B cell (primary cell): ENCODE results near the gene TMEM254. TPM values are rescaled to one million over a fixed set of nuclear protein-coding genes. Genes with fewer than 3 reads are reported as not detected.
"Not testable (repeated sequence)": the region's sequence is repeated elsewhere in the genome, so short reads cannot be mapped to it uniquely, and the experiment has no call there.

ENCODE experiments used
- ATAC-seq: fragments of 200-7000 bp; cut with Tn5 transposase; one replicate; pipeline ENCODE4 v1.10.0; 2021; ENCODE audit warnings: low read depth, mild to moderate bottlenecking, moderate number of reproducible peaks, moderate library complexity
- CTCF ChIA-PET: fragments of 350-600 bp; sonication (Branson Sonifier 250); formaldehyde crosslinking; loops from one replicate; lab custom pipeline; 2021; ENCODE audit warnings: antibody characterized with exemption, inconsistent platforms; lab: Charles Lee
- POLR2A ChIA-PET: fragments of 350-600 bp; sonication (Branson Sonifier 250); formaldehyde crosslinking; loops from one replicate; lab custom pipeline; 2021; ENCODE audit warnings: antibody characterized with exemption; lab: Charles Lee
- DNase-seq: peaks from one replicate; pipeline ENCODE4 v3.0.0; 2013
- H2AFZ ChIP-seq: 2 replicates; pipeline ENCODE4 v1.6.1; 2012; ENCODE audit warnings: mild to moderate bottlenecking, low read depth, low read length; ENCODE audit not compliant: insufficient read depth, poor library complexity, severe bottlenecking
- H3K27ac ChIP-seq, 2 donors: 1 replicate in 1 of 2; 2 replicates in 1 of 2; pipeline ENCODE4 v1.5.1; 2012 to 2013; ENCODE audit warnings: low read length in 2 of 2, mild to moderate bottlenecking in 2 of 2, moderate library complexity in 1 of 2
- H3K27me3 ChIP-seq, 4 experiments: fragments of 200-600 bp in 1 of 4; sonication (generic) in 1 of 4; replicated peaks in 1 of 4; 1 replicate in 2 of 4; 2 replicates in 2 of 4; pipeline versions ENCODE4 v1.6.1 to v1.7.0; 2013 to 2016; ENCODE audit warnings: low read length in 3 of 4, mild to moderate bottlenecking in 2 of 4, mixed read lengths in 1 of 4, moderate library complexity in 1 of 4; ENCODE audit not compliant: insufficient read depth in 4 of 4, control insufficient read depth in 3 of 4; ENCODE audit errors: control extremely low read depth in 1 of 4
- H3K36me3 ChIP-seq, 2 experiments: replicated peaks in 1 of 2; 1 replicate in 1 of 2; 2 replicates in 1 of 2; pipeline versions ENCODE4 v1.6.1 to v1.7.1; 2013; ENCODE audit warnings: low read length in 1 of 2; ENCODE audit not compliant: insufficient read depth in 2 of 2, control insufficient read depth in 1 of 2; ENCODE audit errors: control extremely low read depth in 1 of 2, extremely low read depth in 1 of 2
- H3K4me1 ChIP-seq, 2 donors: fragments of 200-600 bp in 1 of 2; sonication (generic) in 1 of 2; 1 replicate in 1 of 2; 2 replicates in 1 of 2; pipeline versions ENCODE4 v1.5.1 to v1.6.1; 2013 to 2017; ENCODE audit warnings: low read length in 2 of 2; ENCODE audit not compliant: control insufficient read depth in 2 of 2, insufficient read depth in 2 of 2
- H3K4me2 ChIP-seq: replicated peaks from 2 replicates; pipeline ENCODE3; 2012; ENCODE audit warnings: mild to moderate bottlenecking, low read depth, low read length; ENCODE audit not compliant: poor library complexity, severe bottlenecking
- H3K4me3 ChIP-seq, 5 experiments: fragments of 200-600 bp in 1 of 5; sonication (generic) in 1 of 5; 1 replicate in 3 of 5; 2 replicates in 2 of 5; pipeline versions ENCODE4 v1.5.1 to v1.7.0; 2011 to 2016; ENCODE audit warnings: low read length in 4 of 5, mild to moderate bottlenecking in 4 of 5, low read depth in 2 of 5, control low read depth in 1 of 5, moderate library complexity in 1 of 5; ENCODE audit not compliant: insufficient read depth in 1 of 5; ENCODE audit errors: control extremely low read depth in 1 of 5, extremely low read depth in 1 of 5
- H3K79me2 ChIP-seq: fragments of 200-600 bp; sonication (generic); one replicate; pipeline ENCODE4 v1.6.0; 2016; ENCODE audit warnings: low read length; ENCODE audit not compliant: control insufficient read depth, insufficient read depth
- H3K9ac ChIP-seq: fragments of 200-600 bp; sonication (generic); 2 replicates; pipeline ENCODE4 v1.6.1; 2017; ENCODE audit warnings: mild to moderate bottlenecking, low read length, moderate library complexity
- H3K9me3 ChIP-seq, 3 donors: one replicate each; pipeline versions ENCODE4 v1.6.1 to v1.7.1; 2013; ENCODE audit warnings: low read length in 2 of 3; ENCODE audit not compliant: control insufficient read depth in 2 of 3, insufficient read depth in 1 of 3; ENCODE audit errors: control extremely low read depth in 1 of 3
- H4K20me1 ChIP-seq: 2 replicates; pipeline ENCODE4 v1.6.0; 2012; ENCODE audit warnings: mild to moderate bottlenecking, low read length; ENCODE audit not compliant: insufficient read depth, control insufficient read depth, poor library complexity, severe bottlenecking
- H3K27ac Mint-ChIP-seq: one replicate; pipeline ENCODE4 v1.8.0; 2021; ENCODE audit warnings: mixed read lengths
- H3K27me3 Mint-ChIP-seq: one replicate; pipeline ENCODE4 v1.8.0; 2021; ENCODE audit warnings: mixed read lengths
- H3K4me1 Mint-ChIP-seq: one replicate; pipeline ENCODE4 v1.8.0; 2021; ENCODE audit warnings: mixed read lengths
- H3K4me3 Mint-ChIP-seq: one replicate; pipeline ENCODE4 v1.8.0; 2021; ENCODE audit warnings: mixed read lengths
- H3K9me3 Mint-ChIP-seq: one replicate; pipeline ENCODE4 v1.8.0; 2022; ENCODE audit warnings: mixed read lengths; ENCODE audit not compliant: insufficient read depth
- EZH2 ChIP-seq: IDR thresholded peaks from 2 replicates; pipeline ENCODE4 v1.6.1; 2012; ENCODE audit warnings: borderline replicate concordance, low read depth, mild to moderate bottlenecking, moderate library complexity, low read length; ENCODE audit not compliant: insufficient read depth, poor library complexity, severe bottlenecking
- WGBS: methylation state at CpG from one replicate; pipeline ENCODE4 v1.1.5; 2013; ENCODE audit warnings: missing lambda C conversion rate; ENCODE audit not compliant: insufficient coverage; 5-methylcytosine and 5-hydroxymethylcytosine counted together
- intact Hi-C: fragments of 100-400 bp; cut with micrococcal nuclease; formaldehyde crosslinking; loops from one replicate; pipeline ENCODE4 v1.10.0; 2022
- polyA plus RNA-seq: library from polyadenylated mRNA; depleted of rRNA; stranded (reverse); fragments of >200 nt; gene quantifications from 2 replicates; pipeline ENCODE4 v1.2.3, GENCODE V29; 2012
- total RNA-seq, 2 donors: library from RNA; stranded (reverse); fragments of 120-200 nt in 1 of 2; gene quantifications; 1 replicate in 1 of 2; 2 replicates in 1 of 2; pipeline versions ENCODE4 v1.2.3 to v1.2.4, GENCODE V29; 2013 to 2022
- TF ChIP-seq, protein P1 (sequence below): fragments of 200-600 bp; IDR thresholded peaks from one replicate; pipeline ENCODE4 v1.8.0; 2022; ENCODE audit warnings: antibody characterized with exemption, mild to moderate bottlenecking

Gene TMEM254
- total and polyA plus RNA-seq, 2 donors (not counting 1 experiment from before 2014, with no cell fraction given): 9.8 to 13.1 TPM

DNA sequence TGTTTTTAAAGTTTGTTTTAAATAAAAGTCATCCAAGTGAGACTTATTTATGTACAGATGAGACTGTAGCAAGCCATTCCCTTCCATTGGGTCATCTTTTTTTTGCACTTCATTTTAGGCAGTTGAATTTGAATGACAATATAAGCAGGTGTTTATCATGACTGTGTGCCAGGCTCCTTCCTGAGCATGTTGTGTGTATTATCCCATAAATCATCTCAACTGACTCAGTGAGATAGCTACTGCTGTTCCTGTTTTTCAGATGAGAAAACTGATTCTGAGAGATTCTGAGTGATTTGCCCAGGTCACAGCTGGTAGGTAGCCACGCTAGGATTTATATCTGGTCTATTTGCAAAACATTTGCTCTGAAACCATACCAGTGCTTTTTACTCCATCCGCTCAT is 11.7 kb downstream of the TMEM254 start:
- Histone ChIP-seq H3K36me3 (peaks cover 0 to 2% of the 10 kb centered on the region in 2 experiments), H2AFZ (no peak overlapping the region), H3K27me3 (no peaks in the 10 kb centered on the region), H3K4me2 (no peak overlapping the region), H4K20me1 (no peaks in the 10 kb centered on the region), H3K9ac (no peak overlapping the region), H3K27ac (no peak overlapping the region), H3K9me3 (no peaks in the 10 kb centered on the region), H3K79me2 (no peaks in the 10 kb centered on the region), H3K4me1 (no peaks in the 10 kb centered on the region), H3K4me3 (no peak overlapping the region)
- DNase-seq: no peak
- intact Hi-C loops: no loop called here
- H3K27ac Mint-ChIP-seq: no peak overlapping the region
- no CpG with 5 or more reads among the region's 2 CpGs for WGBS
- no peak for ATAC-seq
- ChIA-PET POLR2A (no interaction called here), CTCF (no interaction called here)
- H3K4me3 Mint-ChIP-seq: no peak overlapping the region
- H3K9me3 Mint-ChIP-seq: no peaks in the 10 kb centered on the region
- TF ChIP-seq, protein P1, sequence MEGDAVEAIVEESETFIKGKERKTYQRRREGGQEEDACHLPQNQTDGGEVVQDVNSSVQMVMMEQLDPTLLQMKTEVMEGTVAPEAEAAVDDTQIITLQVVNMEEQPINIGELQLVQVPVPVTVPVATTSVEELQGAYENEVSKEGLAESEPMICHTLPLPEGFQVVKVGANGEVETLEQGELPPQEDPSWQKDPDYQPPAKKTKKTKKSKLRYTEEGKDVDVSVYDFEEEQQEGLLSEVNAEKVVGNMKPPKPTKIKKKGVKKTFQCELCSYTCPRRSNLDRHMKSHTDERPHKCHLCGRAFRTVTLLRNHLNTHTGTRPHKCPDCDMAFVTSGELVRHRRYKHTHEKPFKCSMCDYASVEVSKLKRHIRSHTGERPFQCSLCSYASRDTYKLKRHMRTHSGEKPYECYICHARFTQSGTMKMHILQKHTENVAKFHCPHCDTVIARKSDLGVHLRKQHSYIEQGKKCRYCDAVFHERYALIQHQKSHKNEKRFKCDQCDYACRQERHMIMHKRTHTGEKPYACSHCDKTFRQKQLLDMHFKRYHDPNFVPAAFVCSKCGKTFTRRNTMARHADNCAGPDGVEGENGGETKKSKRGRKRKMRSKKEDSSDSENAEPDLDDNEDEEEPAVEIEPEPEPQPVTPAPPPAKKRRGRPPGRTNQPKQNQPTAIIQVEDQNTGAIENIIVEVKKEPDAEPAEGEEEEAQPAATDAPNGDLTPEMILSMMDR: no peak
- H3K4me1 Mint-ChIP-seq: no peaks in the 10 kb centered on the region
- no peaks in the 10 kb centered on the region for H3K27me3 Mint-ChIP-seq

DNA sequence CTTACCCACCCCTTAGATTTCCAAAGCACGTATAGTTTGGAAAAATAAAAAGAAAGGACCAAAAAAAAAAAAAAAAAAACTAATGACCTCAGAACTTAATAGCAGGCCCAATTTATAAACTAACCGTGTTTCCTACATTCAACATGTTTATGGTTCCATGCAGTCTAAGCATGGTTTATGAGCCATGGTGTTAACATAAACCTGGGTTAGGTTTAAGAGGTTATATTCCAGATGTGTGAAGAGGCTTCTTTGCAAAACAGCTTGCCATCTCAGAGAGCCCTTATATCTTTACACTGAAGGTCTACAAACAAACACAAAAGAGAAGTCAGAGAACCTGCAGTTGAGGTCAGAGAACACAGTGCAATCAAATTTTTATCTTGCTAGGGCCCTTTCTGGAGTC is 15.8 kb downstream of the TMEM254 start:
- intact Hi-C loops: no loop called here
- Histone ChIP-seq H3K79me2 (no peaks in the 10 kb centered on the region), H3K4me1 (no peaks in the 10 kb centered on the region), H3K4me3 (no peak overlapping the region), H3K9ac (no peak overlapping the region), H3K9me3 (no peaks in the 10 kb centered on the region), H3K4me2 (no peak overlapping the region), H3K27ac (no peak overlapping the region), H4K20me1 (no peaks in the 10 kb centered on the region), H2AFZ (no peak overlapping the region), H3K36me3 (no peaks in the 10 kb centered on the region), H3K27me3 (no peaks in the 10 kb centered on the region)
- POLR2A ChIA-PET: no interaction called here
- CTCF ChIA-PET: no interaction called here
- H3K9me3 Mint-ChIP-seq: no peaks in the 10 kb centered on the region
- H3K27ac Mint-ChIP-seq: no peak overlapping the region
- WGBS: no CpG with 5 or more reads among the region's 2 CpGs
- TF ChIP-seq, protein P1: no peak
- TF ChIP-seq EZH2: no peak
- ATAC-seq (no peak), DNase-seq (no peak)
- H3K27me3 Mint-ChIP-seq: peaks cover 15% of the 10 kb centered on the region
- H3K4me1 Mint-ChIP-seq: no peaks in the 10 kb centered on the region
- no peak overlapping the region for H3K4me3 Mint-ChIP-seq

DNA sequence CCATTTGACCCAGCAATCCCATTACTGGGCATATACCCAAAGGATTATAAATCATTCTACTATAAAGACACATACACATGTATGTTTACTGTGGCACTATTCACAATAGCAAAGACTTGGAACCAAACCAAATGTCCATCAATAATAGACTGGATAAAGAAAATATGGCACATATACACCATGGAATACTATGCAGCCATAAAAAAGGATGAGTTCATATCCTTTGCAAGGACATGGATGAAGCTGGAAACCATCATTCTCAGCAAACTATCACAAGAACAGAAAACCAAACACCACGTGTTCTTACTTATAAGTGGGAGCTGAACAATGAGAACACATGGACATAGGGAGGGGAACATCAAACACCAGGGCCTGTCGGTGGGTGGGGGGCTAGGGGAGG is 19.8 kb downstream of the TMEM254 start:
- H2AFZ ChIP-seq, H3K9me3 Mint-ChIP-seq, H3K9ac ChIP-seq, H3K36me3 ChIP-seq, CTCF ChIA-PET, H3K4me1 ChIP-seq, H3K79me2 ChIP-seq, H3K4me2 ChIP-seq, intact Hi-C loops, H3K27ac Mint-ChIP-seq, H3K27ac ChIP-seq, H3K9me3 ChIP-seq, ATAC-seq, H3K27me3 ChIP-seq, H4K20me1 ChIP-seq, H3K4me3 Mint-ChIP-seq, POLR2A ChIA-PET, H3K4me1 Mint-ChIP-seq, DNase-seq, H3K4me3 ChIP-seq: not testable (repeated sequence)
- WGBS: no CpG with 5 or more reads among the region's 2 CpGs
- peaks cover 15% of the 10 kb centered on the region for H3K27me3 Mint-ChIP-seq
